Activated CD4-positive, alpha-beta T cell treated with anti-CD3 and anti-CD28 coated beads, Interleukin-2, amount 50 U/mL, for 16 hours (primary cell): ENCODE data around the gene GRB10.

Source experiments
- DNase-seq: peaks from one replicate; pipeline ENCODE4 v3.0.0-alpha.2; 2020

The GRB10 gene

GRCh38 chr7:50782375-50783208 is at the start of gene GRB10:
TSS of gene GRB10 (minus strand) at chr7:50782896. CDS start at chr7:50732322, 50,574 bp downstream.
- no peak for DNase-seq

DNA sequence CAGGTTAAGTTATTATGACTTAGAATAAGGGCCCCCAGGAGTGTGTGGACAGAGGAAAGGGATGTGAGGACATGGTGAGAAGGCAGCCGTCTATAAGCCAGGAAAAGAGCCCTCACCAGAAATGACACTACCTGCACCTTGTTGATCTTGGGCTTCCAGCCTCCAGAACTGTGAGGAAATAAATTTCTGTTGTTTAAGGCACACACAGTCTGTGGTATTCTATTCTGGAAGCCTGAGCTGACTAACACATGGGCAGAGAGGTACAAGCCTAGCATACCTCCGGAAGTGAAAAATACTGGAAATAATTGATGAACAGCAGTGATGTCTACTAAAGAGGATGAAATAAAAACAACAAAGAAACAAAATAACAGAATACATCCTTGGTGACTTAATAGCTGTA is 46.1 kb upstream of the GRB10 start:
- no peak for DNase-seq

DNA sequence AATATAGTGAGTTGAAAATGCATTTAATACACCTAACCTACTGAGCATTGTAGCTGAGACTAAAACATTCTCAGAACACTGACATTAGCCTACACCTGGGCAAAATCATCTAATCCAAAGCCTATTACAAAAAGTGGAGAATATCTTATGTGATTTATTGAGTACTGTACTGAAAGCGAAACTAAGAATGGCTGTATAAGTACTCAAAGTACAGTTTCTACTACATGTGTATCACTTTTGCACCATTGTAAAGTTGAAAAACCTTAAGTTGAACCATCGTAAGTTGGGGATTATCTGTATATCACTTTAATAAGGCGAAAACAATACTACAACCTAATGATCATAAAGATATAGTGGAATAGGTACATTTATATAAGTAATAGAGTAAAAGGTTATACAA is 45.4 kb upstream of the GRB10 start:
- no peak for DNase-seq

DNA sequence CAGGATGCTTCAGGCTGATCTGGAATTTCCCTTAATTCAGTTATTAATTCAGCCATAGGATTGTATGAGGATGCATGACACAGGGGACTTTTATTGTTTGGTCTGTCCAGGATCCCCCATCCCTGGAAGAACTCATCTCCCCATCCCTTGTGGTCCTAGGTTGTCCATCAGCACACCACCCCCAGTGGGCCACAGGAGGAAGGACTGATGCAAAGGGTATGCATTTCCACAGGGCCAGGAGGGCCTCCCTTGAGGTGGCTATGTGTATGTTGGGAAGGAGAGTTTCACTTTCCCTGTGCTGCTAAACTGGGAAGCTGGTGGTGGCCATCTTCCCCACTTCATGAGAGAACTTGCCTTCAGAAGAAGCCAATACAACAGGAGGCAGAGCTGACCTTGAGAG is 44.6 kb upstream of the GRB10 start:
- no peak for DNase-seq

DNA sequence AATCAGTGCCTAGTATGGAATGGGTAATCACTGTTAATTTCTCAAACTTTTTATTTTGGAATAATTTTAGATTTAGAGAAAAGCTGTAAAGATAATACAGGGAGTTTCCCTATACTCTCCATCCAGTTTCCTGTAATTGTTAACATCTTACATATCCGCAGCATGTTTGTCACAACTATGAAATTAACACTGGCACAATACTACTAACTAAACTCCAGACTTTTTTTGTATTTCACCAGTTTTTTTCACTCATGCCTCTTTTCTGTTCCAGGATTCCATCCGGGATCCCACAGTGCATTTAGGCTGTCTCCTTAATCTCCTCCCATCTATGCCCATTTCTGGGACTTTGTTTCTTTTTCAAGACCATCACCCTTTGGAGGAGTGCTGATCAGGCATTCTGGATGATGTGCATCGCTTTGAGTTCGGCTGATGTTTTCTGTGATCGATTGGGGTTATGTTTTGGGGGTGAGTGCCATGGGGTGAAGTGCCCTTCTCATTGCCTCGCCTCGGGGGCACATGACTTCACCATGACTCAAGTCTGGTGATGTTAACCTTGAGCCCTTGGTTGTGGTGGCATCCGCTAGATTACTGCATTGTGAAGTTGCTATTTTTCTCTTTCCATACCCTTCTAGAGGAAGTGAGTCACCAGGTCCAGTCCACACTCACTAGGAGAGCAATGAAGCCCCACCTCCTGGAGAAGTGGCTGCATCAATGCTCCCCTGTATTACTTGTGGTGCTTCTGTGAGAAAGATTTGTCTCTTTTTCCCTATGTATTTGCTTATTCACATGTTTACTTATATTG is 43.9 kb upstream of the GRB10 start:
- DNase-seq, result peak; percentile 81

DNA sequence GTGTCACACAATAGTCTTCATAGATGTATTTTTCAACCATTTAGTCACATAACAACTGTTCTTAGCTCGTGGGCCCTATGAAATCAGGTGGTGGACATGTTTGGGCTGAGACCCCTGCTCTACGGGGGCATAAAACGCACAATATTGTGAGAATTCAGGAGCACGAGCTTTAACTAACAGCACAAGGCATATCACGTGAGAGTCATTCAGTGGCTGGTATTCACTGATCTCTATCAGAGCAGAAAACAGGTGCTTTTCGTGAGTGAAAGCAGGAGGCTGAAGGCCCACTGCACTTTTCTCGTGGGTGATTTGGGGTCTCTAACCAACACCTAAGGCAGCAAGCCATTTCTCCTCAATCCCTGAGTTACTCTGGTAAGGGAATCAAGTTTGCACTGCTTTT is 42.8 kb upstream of the GRB10 start:
- DNase-seq, result no peak

DNA sequence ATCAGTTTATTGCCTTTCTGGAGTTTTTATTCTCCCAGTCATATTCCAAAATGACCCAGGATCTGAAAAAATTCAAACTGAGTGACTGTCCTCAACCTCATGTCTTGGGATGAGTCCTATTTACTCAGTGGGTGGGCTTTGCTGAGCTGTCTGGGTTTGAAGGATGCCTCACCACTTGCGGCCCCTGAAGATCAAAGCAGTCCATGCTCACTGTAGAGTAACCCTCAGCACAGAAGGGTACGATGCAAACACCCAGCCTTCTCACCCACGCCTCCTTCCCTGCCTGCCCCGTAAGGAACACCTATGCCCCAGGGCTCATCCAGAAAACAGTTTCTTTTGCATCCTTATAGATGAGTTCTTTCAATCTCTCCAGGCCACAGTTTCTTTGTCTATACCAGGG is 42.2 kb upstream of the GRB10 start:
- DNase-seq, result no peak

GRCh38 chr7:50822706-50823105 is 40.0 kb upstream of the GRB10 start:
- no peak for DNase-seq

DNA sequence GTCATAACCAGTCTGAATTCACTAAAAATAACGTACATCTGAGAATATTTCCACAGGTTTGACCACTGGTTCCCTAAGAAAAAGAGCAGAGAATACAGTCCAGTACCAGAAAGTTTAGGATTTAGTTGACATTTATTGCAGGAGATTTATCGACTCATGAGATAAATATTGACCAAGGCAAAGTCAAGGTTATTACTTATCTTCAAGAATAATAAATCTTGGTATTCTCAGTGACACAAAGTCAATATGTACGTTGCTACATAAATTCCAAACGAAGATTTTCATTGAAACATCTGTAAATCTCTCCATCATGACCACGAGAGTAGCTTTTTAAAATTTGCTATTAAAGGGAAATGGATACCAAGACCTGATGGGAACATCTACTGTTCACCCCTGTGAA is 39.4 kb upstream of the GRB10 start:
- DNase-seq, result no peak

DNA sequence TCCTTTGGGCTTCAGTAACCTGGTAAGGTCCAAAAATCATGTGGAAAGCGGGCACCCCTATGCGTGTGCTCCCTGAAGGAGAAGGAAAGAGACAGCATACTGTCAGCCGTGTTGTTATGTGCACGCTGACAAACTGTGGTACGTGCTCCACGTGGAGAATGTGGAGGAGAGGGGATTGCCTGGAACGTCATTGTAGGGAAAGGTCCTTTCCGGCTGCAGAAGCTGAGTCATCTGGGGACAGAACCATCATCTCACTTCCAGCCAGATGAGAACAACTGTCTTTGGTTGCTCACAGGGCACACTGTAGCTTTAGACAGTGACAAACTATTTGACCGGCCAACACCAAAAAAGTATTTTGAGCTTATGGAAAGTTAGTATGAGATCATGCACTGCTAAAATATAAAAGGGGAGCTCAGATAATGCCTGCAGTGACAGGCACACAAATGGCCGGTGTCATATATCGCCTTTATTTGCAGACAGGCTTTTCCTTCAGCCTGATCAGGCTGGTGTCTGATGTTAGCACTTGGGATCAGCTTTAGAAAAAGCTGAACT is 38.8 kb upstream of the GRB10 start:
- DNase-seq, result no peak

- DNase-seq, result no peak
Observed at GRCh38 chr7:50818324-50818723, 35.6 kb upstream of the GRB10 start.

- no peak for DNase-seq
Observed at GRCh38 chr7:50817561-50817960, 34.9 kb upstream of the GRB10 start.

DNA sequence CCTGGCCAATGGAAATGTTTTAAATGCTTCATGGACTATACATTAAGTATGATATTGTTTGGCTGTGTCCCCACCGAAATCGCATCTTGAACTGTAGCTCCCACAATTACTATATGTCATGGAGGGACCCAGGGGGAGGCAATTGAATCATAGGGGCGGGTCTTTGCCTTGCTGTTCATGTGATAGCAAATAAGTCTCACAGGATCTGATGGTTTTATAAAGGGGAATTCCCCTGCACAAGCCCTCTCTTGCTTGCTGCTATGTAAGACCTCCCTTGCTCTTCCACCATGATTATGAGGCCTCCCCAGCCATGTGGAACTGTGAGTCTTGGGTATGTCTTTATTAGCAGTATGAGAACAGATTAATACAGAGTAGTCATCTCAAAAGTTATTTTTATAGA is 32.4 kb upstream of the GRB10 start:
- no peak for DNase-seq

DNA sequence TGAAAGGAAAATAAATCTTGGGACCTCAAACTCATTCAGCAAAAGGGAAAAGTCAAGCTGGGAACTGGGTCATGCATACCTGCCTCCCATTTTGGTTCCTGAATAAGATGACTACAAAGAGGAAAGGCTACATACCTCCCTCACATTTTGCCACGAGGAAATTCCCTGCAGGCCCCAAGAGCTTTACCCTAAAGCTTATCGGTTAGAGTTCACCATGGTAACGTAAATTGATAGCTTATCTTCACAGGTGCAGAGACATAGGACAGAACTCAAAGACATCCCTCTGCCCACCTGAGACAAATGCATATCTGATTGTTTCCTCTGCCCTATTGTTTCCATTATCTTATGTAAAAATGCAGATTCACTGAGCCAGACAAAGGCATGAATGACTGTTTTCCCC is 31.5 kb upstream of the GRB10 start:
- no peak for DNase-seq

- DNase-seq, result no peak
Observed at GRCh38 chr7:50812841-50813475, 30.3 kb upstream of the GRB10 start.

DNA sequence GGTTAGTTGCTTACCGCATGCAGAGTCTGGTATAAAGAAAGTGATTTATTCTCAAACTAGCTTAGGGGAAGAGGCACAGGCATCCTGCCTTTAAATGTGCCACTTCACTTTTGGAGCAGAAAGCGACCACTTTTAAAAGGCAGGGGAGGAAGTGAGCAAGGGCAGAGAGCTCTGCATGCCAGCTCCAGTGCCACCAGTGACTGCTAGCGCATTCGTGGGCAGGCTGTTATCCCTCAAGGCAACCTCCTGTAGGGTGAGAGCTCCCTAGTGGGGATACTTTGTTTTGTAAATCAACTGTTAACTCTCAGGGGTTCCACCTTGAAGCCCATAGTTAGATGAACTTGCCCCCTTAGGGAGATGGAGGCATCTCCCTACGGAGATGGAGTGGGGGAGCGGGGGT is 29.4 kb upstream of the GRB10 start:
- DNase-seq, result no peak

- no peak for DNase-seq
Observed at GRCh38 chr7:50808282-50808888, 25.7 kb upstream of the GRB10 start.

DNA sequence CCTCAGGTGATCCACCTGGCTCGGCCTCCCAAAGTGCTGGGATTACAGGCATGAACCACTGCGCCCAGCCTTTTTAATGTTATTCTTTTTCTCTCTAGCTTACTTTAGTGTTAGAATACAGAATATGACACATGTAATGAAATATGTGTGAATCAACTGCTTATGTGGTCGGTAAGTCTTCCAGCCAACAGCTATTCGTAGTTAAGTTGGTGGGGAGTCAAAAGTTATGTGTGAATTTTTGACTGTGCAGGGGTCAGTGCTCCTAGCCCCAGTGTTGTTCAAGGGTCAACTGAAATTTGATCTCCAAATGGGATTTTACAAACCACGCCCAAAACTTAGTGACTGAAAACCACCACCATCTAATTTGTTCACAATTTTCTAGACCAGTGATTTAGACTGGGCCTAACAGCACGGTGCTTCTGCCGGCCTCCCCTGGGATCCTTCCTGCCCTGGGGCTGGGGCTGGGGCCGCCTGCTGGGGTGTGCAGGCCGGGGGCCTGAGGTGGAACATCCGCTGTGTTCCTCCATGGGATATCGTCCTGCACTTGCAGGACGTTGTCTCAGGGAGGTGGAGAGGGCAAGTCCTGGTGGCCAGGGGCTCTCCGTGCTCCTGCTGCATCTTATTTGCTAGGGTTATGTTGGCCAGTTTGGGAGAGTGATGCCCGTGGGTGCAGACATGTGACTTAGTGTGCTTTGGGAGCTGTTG is 24.5 kb upstream of the GRB10 start:
- no peak for DNase-seq

DNA sequence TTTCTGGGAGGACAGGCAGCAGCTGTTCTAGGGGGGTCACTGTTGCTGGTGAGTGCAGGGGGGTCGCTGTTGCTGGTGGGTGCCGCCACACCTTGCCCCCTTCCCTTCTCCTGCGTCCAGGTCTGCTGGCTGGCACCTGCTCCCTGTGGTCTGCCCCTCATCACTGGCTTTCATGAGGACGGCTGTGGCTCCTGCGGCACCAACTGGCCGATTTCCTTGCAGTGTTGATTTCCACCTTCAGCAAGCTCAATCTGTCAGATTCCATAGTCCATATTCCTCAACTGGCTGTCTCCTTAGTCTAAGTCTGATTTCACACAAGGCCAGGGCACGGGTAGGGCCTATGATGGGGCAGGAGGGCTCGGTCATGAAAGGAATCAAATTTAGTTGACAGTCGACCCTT is 23.4 kb upstream of the GRB10 start:
- no peak for DNase-seq

- DNase-seq, result no peak
Observed at GRCh38 chr7:50805447-50806125, 22.9 kb upstream of the GRB10 start.
